ENCODE results near the gene FEZF1. TPM values are rescaled to one million over a fixed set of nuclear protein-coding genes. Genes with fewer than 3 reads are reported as not detected.
"Not testable (repeated sequence)": the region's sequence is repeated elsewhere in the genome, so short reads cannot be mapped to it uniquely, and the experiment has no call there.

The FEZF1 gene
- total RNA-seq, 2 experiments from 2014 or later = not detected

GRCh38 chr7:122300956-122301833 is 3.4 kb downstream of the FEZF1 start:
- Mint-ChIP-seq H3K4me1 (no peaks in the 10 kb centered on the region), H3K27me3 (peaks cover 82% of the 10 kb centered on the region), H3K4me3 (no peak overlapping the region), H3K27ac (no peak overlapping the region), H3K9me3 (peaks cover 7% of the 10 kb centered on the region), H3K36me3 (peaks cover 2% of the 10 kb centered on the region)
- no peak for DNase-seq

DNA sequence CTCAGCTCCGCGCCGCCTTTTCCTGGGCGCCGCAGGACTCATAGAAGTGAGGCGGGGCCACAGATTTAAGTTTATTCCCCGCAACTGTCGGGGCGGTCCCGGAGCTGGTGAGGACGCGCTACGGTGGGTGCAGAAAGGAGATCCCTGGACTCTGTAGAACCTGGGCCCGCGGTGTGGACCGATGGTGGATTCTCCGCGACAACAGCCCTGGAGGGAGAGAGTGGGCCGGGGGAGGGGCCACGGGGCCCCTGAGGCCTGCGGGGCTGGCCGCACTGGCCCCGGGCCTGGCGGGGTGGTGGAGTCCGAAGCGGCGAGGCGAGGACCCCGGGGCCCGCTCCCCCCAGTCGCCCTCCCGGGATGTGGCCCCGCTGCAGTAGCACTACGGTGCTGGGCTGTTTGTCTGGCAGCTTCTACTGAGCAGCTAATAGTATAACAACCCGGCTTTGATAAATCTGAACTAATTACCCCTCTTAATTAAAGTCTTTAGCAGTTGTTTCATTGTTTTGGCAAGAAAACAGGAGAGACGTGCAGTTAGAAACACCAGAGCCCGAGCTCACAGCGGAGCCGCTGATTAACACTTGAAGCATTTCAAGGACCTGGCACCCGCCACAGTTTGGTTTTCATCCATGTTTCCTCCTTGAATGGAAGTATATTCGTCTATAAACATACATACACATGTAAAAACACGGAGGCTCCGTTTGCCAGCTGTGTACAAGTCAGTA is 4.2 kb downstream of the FEZF1 start:
- no peak overlapping the region for H3K4me3 Mint-ChIP-seq
- H3K36me3 Mint-ChIP-seq = peaks cover 2% of the 10 kb centered on the region
- no peaks in the 10 kb centered on the region for H3K4me1 Mint-ChIP-seq
- peaks cover 80% of the 10 kb centered on the region for H3K27me3 Mint-ChIP-seq
- DNase-seq = no peak
- H3K9me3 Mint-ChIP-seq = peaks cover 6% of the 10 kb centered on the region
- no peak overlapping the region for H3K27ac Mint-ChIP-seq

DNA sequence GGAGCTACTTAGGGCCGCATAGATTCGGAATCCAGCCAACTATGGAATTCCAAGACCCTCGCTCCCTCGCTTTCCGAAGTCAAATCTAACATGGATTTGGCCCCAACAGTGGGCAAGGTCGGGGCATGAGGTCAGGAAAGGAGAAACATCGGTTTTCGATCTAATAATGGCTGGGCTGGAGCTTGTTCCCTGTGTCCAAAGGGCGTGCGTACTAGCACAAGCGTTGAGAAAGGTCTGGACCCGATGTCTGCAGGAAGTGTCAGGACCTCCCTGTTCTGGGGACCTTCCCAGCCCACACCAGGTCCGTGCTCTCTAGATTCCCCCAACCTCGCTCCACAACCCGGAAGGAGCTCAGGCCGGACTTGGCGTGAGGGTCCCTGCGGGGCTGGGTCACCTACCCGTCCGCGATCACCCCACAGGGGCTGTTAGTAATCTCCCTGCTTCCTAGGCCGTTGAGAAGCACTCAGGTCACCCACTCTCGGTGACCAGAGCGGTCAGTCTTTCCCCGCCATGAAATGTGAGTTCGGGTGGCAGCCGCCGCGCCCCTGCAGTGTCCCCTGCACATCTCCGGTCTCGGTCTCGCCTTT is 4.8 kb downstream of the FEZF1 start:
- Mint-ChIP-seq H3K27ac (no peak overlapping the region), H3K4me1 (no peaks in the 10 kb centered on the region)

DNA sequence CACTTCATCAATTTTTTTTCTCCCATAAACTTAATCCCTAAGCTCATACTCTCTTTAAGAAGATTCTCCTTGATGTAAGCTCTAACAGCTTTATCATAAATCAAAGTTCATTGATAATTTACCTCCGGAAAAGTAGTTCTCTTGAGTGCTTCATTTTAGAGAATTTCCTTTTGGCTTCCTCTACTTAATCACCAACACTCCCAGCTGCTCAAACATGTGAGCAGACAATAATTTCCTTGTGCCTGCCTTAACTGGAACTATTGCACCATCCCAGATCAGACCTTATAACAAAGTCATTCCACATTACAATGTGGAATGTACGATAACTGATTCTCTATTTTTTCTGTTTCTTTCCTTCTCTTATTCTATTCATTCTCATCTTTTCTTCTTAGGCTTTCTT is 5.9 kb downstream of the FEZF1 start:
- Mint-ChIP-seq H3K4me1 (no peaks in the 10 kb centered on the region), H3K4me3 (no peak overlapping the region), H3K9me3 (peaks cover 3% of the 10 kb centered on the region), H3K36me3 (peaks cover 2% of the 10 kb centered on the region), H3K27me3 (peaks cover 67% of the 10 kb centered on the region), H3K27ac (no peak overlapping the region)
- no peak for DNase-seq

More for the DNA sequence above, 4.8 kb downstream of the FEZF1 start:
- Mint-ChIP-seq H3K27me3 (peaks cover 78% of the 10 kb centered on the region), H3K36me3 (peaks cover 2% of the 10 kb centered on the region), H3K4me3 (no peak overlapping the region), H3K9me3 (peaks cover 6% of the 10 kb centered on the region)
- DNase-seq = no peak

GRCh38 chr7:122298131-122298530 is 6.4 kb downstream of the FEZF1 start:
- no peaks in the 10 kb centered on the region for H3K4me1 Mint-ChIP-seq
- peaks cover 62% of the 10 kb centered on the region for H3K27me3 Mint-ChIP-seq
- H3K36me3 Mint-ChIP-seq = peaks cover under 1% of the 10 kb centered on the region

GRCh38 chr7:122291189-122291588 is 13.4 kb downstream of the FEZF1 start:
- Mint-ChIP-seq H3K4me1 (no peaks in the 10 kb centered on the region), H3K4me3 (no peak overlapping the region), H3K27me3 (peaks cover 11% of the 10 kb centered on the region), H3K36me3 (no peaks in the 10 kb centered on the region), H3K9me3 (peaks cover 9% of the 10 kb centered on the region), H3K27ac (no peak overlapping the region)
- no peak for DNase-seq

More at GRCh38 chr7:122298131-122298530, 6.4 kb downstream of the FEZF1 start:
- H3K27ac Mint-ChIP-seq = no peak overlapping the region
- DNase-seq = no peak
- H3K9me3 Mint-ChIP-seq = peaks cover 1% of the 10 kb centered on the region
- H3K4me3 Mint-ChIP-seq = no peak overlapping the region

DNA sequence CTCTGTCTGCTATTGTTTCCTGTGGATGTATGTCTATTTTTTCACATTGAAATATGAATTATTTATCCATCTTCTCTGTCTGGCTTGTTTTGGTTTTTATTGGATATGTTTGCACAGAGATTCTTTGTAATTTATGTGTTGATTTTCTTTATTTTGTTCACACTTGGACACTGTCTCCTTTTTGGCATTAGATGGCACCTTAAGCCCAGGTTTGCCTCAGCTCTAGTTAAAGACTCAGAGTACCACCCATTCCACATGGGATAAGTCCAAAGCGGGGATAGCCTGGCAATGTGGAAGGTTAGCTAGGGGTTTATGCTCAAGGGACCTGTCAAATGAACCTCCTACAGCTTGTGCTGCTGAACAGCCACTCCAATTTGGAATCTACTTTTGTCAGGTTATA is 14.1 kb downstream of the FEZF1 start:
- Mint-ChIP-seq H3K4me3 (no peak overlapping the region), H3K9me3 (peaks cover 9% of the 10 kb centered on the region), H3K36me3 (no peaks in the 10 kb centered on the region), H3K27ac (no peak overlapping the region), H3K27me3 (peaks cover 6% of the 10 kb centered on the region), H3K4me1 (no peaks in the 10 kb centered on the region)
- DNase-seq = no peak

- H3K27me3 Mint-ChIP-seq = no peaks in the 10 kb centered on the region
- H3K4me3 Mint-ChIP-seq = no peak overlapping the region
- no peaks in the 10 kb centered on the region for H3K4me1 Mint-ChIP-seq
- peaks cover 9% of the 10 kb centered on the region for H3K9me3 Mint-ChIP-seq
- no peaks in the 10 kb centered on the region for H3K36me3 Mint-ChIP-seq
- no peak overlapping the region for H3K27ac Mint-ChIP-seq
- no peak for DNase-seq
These were observed 15.1 kb downstream of the FEZF1 start for GRCh38 chr7:122289426-122289825.

GRCh38 chr7:122284608-122285007 is 19.9 kb downstream of the FEZF1 start:
- H3K4me1 Mint-ChIP-seq, H3K27me3 Mint-ChIP-seq, DNase-seq, H3K36me3 Mint-ChIP-seq, H3K9me3 Mint-ChIP-seq, H3K27ac Mint-ChIP-seq, H3K4me3 Mint-ChIP-seq: not testable (repeated sequence)

DNA sequence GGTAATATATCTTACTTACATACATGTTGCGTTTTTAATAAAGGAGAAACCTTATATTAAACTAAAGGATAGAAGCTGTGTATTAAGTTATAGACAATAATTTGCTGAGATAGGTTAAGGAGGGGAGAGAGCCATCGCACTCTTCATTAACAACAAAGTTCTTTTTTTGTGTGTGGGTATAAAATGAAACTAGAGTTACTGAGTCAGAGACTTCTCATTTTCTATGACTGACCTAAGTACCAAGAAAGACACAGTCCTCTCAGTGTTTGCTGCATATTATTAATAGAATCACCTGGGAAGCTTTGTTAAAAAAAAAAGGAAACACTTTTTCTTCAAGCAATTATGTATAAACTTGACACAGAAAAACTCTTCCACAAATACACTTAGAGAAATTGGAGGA is 31.4 kb downstream of the FEZF1 start:
- no peak for DNase-seq
- Mint-ChIP-seq H3K4me1 (no peaks in the 10 kb centered on the region), H3K27ac (no peak overlapping the region), H3K27me3 (no peaks in the 10 kb centered on the region), H3K9me3 (peaks cover 2% of the 10 kb centered on the region), H3K36me3 (no peaks in the 10 kb centered on the region), H3K4me3 (no peak overlapping the region)

- no peaks in the 10 kb centered on the region for H3K4me1 Mint-ChIP-seq
- H3K4me3 Mint-ChIP-seq = no peak overlapping the region
- H3K27ac Mint-ChIP-seq = no peak overlapping the region
- H3K9me3 Mint-ChIP-seq = peaks cover 7% of the 10 kb centered on the region
- no peak for DNase-seq
- no peaks in the 10 kb centered on the region for H3K27me3 Mint-ChIP-seq
- no peaks in the 10 kb centered on the region for H3K36me3 Mint-ChIP-seq
These were observed 35.3 kb downstream of the FEZF1 start for GRCh38 chr7:122269241-122269640.

GRCh38 chr7:122268101-122268500 is 36.4 kb downstream of the FEZF1 start:
- peaks cover 7% of the 10 kb centered on the region for H3K9me3 Mint-ChIP-seq
- no peaks in the 10 kb centered on the region for H3K27me3 Mint-ChIP-seq
- no peaks in the 10 kb centered on the region for H3K4me1 Mint-ChIP-seq
- no peak overlapping the region for H3K4me3 Mint-ChIP-seq
- H3K27ac Mint-ChIP-seq = no peak overlapping the region
- H3K36me3 Mint-ChIP-seq = no peaks in the 10 kb centered on the region
- DNase-seq = no peak

- Mint-ChIP-seq H3K27ac (no peak overlapping the region), H3K4me3 (no peak overlapping the region), H3K36me3 (no peaks in the 10 kb centered on the region), H3K4me1 (no peaks in the 10 kb centered on the region), H3K9me3 (peaks cover 7% of the 10 kb centered on the region), H3K27me3 (peaks cover 8% of the 10 kb centered on the region)
- DNase-seq = no peak
These were observed 42.3 kb downstream of the FEZF1 start for GRCh38 chr7:122262246-122262645.

- H3K27ac Mint-ChIP-seq = no peak overlapping the region
- no peak for DNase-seq
- peaks cover 8% of the 10 kb centered on the region for H3K27me3 Mint-ChIP-seq
These were observed 43.1 kb downstream of the FEZF1 start for GRCh38 chr7:122261442-122261841.

GRCh38 chr7:122261016-122261415 is 43.5 kb downstream of the FEZF1 start:
- no peak overlapping the region for H3K27ac Mint-ChIP-seq
- H3K36me3 Mint-ChIP-seq = no peaks in the 10 kb centered on the region

More at GRCh38 chr7:122261442-122261841, 43.1 kb downstream of the FEZF1 start:
- Mint-ChIP-seq H3K36me3 (no peaks in the 10 kb centered on the region), H3K4me3 (no peak overlapping the region), H3K9me3 (peaks cover 3% of the 10 kb centered on the region), H3K4me1 (no peaks in the 10 kb centered on the region)

More at GRCh38 chr7:122261016-122261415, 43.5 kb downstream of the FEZF1 start:
- H3K9me3 Mint-ChIP-seq = peaks cover 2% of the 10 kb centered on the region
- no peak overlapping the region for H3K4me3 Mint-ChIP-seq
- no peaks in the 10 kb centered on the region for H3K4me1 Mint-ChIP-seq
- DNase-seq = no peak
- peaks cover 8% of the 10 kb centered on the region for H3K27me3 Mint-ChIP-seq
